Raji (cell line): Measurements from ENCODE around the gene CDH18.

ENCODE experiments used
- POLR2A ChIP-seq: IDR thresholded peaks from 2 replicates; pipeline ENCODE4 v1.6.1; 2011; ENCODE audit warnings: low read depth, low read length, control low read depth; ENCODE audit not compliant: insufficient read depth

The CDH18 gene

DNA sequence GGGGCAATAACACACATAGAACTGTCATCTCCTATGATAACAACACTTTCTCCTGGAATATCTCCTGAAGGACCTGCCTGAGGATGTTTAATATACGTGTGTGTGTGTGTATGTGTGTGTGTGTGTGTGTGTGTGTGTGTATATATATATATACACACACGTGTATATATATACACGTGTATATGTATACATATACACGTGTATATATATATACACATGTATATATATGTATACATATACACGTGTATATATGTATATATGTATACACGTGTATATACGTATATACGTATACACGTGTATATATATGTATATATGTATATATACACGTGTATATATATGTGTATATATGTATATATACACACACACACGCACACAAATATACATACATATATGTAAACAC lies 27.5 kb downstream of the CDH18 start:
- no peak for TF ChIP-seq POLR2A

DNA sequence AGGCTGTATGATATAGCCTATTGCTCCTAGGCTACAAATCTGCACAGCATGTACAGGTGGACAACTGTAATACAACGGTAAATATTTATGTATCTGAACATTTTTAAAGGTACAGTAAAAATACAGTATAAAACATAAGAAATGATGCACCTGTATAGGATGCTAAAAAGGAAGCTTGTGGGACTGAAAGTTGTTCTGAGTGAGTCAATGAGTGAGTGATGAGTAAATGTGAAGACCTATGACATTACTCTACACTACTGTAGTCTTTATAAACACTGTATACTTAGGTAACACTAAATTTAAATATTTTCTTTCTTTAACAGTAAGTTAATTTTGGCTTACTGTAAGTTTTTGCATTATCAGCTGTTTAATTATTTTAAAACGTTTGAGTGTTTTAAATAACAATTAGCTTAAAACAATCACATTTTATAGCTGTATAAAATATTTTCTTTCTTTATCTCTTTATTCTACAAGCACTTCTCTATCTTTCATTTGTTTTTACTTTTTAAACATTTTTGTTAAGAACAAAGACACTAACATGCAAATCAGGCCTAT lies 28.1 kb downstream of the CDH18 start:
- no peak for TF ChIP-seq POLR2A

- TF ChIP-seq POLR2A = no peak
Observed at GRCh38 chr5:19950897-19951296, 37.1 kb downstream of the CDH18 start.

GRCh38 chr5:19940192-19940591 lies 47.8 kb downstream of the CDH18 start:
- no peak for TF ChIP-seq POLR2A

DNA sequence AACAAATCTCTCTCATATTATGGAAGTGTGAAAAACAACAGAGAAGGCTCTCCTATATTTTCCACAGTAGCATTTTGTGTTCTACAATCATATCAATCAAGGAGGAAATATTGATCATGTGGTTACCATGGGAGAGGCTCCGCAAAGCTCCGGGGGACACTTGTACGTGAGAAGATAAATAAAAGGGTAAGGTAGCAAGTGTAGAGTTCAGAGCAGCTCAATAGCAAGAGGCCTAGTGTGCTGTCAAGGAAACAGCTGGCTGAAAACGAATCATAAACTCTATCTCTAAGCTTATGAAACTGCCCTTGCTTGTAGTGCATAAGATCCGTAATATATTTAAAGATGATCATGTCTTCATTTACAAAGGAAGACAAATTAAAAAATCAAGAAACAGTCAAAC lies 57.5 kb downstream of the CDH18 start:
- TF ChIP-seq POLR2A = no peak

- TF ChIP-seq POLR2A = no peak
Observed at GRCh38 chr5:19928562-19929421, 59.2 kb downstream of the CDH18 start.

DNA sequence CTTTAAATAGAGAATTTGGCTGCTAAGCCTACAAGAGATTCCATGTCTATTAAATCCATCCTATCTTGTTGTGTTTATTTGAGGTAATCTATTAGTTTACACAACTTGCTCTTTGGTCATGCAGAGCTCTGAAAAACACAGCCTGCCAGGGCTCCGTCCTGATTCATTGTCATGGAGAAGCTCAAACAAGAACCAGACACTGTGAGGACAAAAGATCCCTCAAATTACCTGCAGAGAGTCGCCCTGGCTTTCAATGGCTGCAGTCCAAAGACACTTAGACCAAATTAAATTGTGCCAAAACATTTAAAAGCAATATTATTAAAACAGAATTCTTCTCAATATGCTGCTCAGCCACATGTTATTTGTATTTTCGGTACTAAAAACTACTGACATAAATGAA lies 60.1 kb downstream of the CDH18 start:
- TF ChIP-seq POLR2A = no peak

DNA sequence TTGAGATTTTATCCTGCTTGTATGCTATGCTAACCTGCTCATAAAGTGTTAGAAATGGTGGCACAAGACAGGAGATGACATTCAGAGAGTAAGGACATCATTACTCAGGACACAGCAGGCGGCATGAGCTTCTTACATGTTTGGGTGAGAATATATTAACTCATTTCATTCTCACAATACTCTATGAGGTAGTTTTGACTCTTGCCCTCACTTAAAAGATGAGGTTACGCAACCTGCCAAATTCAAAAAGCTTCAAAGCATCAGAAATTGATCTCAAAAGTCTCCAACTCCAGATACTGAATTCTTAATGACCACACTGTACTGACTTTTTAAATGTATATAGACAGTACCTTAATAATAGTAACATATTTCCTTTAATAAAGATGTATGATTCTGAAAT lies 60.8 kb downstream of the CDH18 start:
- no peak for TF ChIP-seq POLR2A

- TF ChIP-seq POLR2A = no peak
Observed at GRCh38 chr5:19923742-19924141, 64.3 kb downstream of the CDH18 start.

GRCh38 chr5:19920761-19921160 lies 67.2 kb downstream of the CDH18 start:
- no peak for TF ChIP-seq POLR2A

DNA sequence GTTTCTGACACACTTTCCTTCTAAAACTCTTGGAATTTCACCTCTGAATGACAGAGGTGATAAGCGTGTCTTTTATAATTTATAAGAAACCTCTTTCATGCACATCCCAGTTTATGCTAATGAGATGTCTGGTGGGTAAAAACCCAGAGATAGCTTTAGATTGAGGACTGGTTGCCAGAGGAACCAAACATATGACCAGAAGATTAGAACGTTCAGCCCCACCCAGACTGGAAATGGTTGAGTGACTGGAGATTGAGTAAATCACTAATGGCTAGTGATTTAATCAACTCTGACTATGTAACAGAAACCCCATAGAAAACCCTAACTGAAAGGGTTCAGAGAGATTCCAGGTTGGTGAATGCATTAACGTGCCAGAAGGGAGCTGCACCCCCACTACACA lies 69.2 kb downstream of the CDH18 start:
- TF ChIP-seq POLR2A = no peak

DNA sequence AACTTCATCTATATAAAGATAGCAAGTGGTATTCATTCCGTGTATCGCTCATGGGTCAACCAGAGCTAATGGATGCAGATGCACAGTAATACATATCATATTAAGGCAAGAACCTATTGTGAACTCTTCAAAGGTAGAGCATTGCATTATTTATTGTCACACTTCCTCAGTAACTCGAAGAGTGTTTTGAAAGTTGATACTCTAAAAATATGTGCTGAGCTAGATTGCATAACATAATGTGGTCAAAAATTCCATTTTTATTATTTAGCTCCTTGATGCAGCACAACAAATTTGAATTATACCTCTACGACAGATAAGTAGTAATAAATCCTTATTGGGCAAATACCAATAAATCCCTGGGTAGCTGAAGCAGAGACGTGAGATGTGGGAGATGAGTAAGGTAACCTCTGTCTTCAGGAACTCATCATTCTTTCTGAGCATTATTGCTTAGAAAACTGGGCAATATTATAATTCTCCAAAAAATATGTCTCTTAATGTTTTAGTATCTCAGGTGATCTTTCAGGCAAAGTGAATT lies 70.3 kb downstream of the CDH18 start:
- no peak for TF ChIP-seq POLR2A

GRCh38 chr5:19910136-19910535 lies 77.9 kb downstream of the CDH18 start:
- no peak for TF ChIP-seq POLR2A

DNA sequence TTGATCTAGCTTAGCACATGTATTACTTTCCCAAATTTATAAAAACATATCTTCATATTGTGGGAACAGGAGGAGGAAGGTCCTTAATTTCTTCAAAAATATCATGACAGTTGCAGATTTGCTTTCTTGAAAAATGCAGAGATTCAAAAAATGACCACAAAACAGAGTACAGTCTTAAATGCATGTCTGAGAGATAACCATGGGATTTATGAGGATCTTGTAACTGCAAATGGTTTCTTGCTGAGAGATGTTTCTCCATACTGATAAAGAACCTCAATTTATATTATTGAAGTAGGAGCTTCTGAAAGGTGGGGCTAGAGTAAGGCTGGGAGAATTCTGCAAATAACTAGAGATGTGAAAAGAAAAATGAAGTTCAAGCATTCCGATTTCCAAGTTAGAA lies 83.2 kb downstream of the CDH18 start:
- TF ChIP-seq POLR2A = no peak

- TF ChIP-seq POLR2A = no peak
Observed at GRCh38 chr5:19903611-19904010, 84.4 kb downstream of the CDH18 start.

GRCh38 chr5:19902316-19902934 lies 85.6 kb downstream of the CDH18 start:
- TF ChIP-seq POLR2A = no peak

DNA sequence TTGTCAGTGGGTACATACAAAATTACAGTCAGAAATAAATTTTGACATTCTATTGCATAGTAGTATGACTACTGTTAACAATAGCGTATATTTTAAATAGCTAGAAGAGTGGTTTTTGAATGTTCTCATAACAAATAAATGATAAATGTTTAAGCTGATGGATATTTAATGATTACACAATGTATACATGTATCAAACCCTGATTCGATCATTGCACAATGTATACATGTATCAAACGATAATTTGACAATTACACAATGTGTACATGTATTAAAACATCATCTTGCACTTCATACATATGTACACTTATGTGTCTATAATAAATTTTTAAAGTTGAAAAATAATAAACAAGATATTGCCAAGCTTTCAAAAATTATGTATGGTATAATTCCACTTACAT lies 87.7 kb downstream of the CDH18 start:
- no peak for TF ChIP-seq POLR2A

DNA sequence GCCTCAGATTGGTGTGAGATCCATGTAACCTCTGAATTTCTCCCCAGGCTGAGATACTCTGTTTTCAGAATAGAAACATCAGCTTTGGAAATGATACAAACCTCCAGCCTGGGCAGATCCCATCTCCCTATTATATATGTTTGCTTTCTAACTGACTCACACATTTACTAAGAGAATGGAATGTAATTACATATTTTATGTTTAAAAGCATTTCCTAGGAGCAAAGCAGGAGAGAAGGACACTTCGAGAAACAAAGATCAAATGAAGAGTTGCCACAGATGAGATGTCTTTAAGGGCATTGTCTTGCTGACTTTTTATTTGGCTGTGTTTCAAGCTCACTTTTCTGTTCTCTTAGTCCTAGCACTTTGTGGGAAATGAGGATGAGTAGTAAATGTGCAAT lies 96.3 kb downstream of the CDH18 start:
- TF ChIP-seq POLR2A = no peak
